ENCODE measurements around the gene TNS1. TPM values are rescaled to one million over a fixed set of nuclear protein-coding genes. Genes with fewer than 3 reads are reported as not detected.

Gene TNS1
- total and polyA plus RNA-seq, 7 experiments from 2014 or later, result 0.50 to 5.0 (median 0.81) TPM; not detected in 2

GRCh38 chr2:217828336-217828735, 174.5 kb downstream of the TNS1 start:
- Histone ChIP-seq H3K4me3 (ENCODE audit: low read length) (no peak overlapping the region), H3K27me3 (ENCODE audit: control insufficient read depth in 2 of 2, insufficient read depth in 2 of 2, low read length in 2 of 2) (no peaks in the 10 kb centered on the region), H3K4me1 (ENCODE audit: control insufficient read depth in 2 of 2, insufficient read depth in 2 of 2, low read length in 2 of 2) (no peaks in the 10 kb centered on the region), H3K36me3 (ENCODE audit: control insufficient read depth in 2 of 3, insufficient read depth in 3 of 3, low read length in 3 of 3) (no peaks in the 10 kb centered on the region), H3K27ac (ENCODE audit: low read depth, low read length) (no peak overlapping the region), H3K9me3 (ENCODE audit: control insufficient read depth in 2 of 3, low read length in 3 of 3) (no peaks in the 10 kb centered on the region)
- CTCF ChIA-PET, result no interaction called here
- H3K27ac Mint-ChIP-seq, result no peak overlapping the region
- H3K4me3 Mint-ChIP-seq, result no peak overlapping the region
- intact Hi-C loops (cut with micrococcal nuclease), result no loop called here
- no peaks in the 10 kb centered on the region for H3K4me1 Mint-ChIP-seq
- H3K36me3 Mint-ChIP-seq, result no peaks in the 10 kb centered on the region
- DNase-seq (no peak), ATAC-seq (no peak)
- peaks cover 0 to 10% (median 4%) of the 10 kb centered on the region in 5 donors for H3K27me3 Mint-ChIP-seq
- H3K9me3 Mint-ChIP-seq, result no peaks in the 10 kb centered on the region
- POLR2A ChIA-PET, result no interaction called here

- Histone ChIP-seq H3K27me3 (ENCODE audit: control insufficient read depth in 2 of 2, insufficient read depth in 2 of 2, low read length in 2 of 2) (no peaks in the 10 kb centered on the region), H3K4me1 (ENCODE audit: control insufficient read depth in 2 of 2, insufficient read depth in 2 of 2, low read length in 2 of 2) (no peaks in the 10 kb centered on the region), H3K4me3 (ENCODE audit: low read length) (no peak overlapping the region), H3K36me3 (ENCODE audit: control insufficient read depth in 2 of 3, insufficient read depth in 3 of 3, low read length in 3 of 3) (no peaks in the 10 kb centered on the region), H3K27ac (ENCODE audit: low read depth, low read length) (no peak overlapping the region), H3K9me3 (ENCODE audit: control insufficient read depth in 2 of 3, low read length in 3 of 3) (no peaks in the 10 kb centered on the region)
- intact Hi-C loops (cut with micrococcal nuclease), result no loop called here
- Mint-ChIP-seq H3K9me3 (no peaks in the 10 kb centered on the region), H3K4me1 (no peaks in the 10 kb centered on the region), H3K27ac (no peak overlapping the region), H3K4me3 (no peak overlapping the region), H3K27me3 (peaks cover 0 to 7% (median 4%) of the 10 kb centered on the region in 5 donors), H3K36me3 (no peaks in the 10 kb centered on the region)
- DNase-seq (no peak), ATAC-seq (no peak)
- ChIA-PET CTCF (no interaction called here), POLR2A (no interaction called here)
These were observed 175.2 kb downstream of the TNS1 start for GRCh38 chr2:217827430-217828201.

- no peak for ATAC-seq
- no peaks in the 10 kb centered on the region for H3K36me3 Mint-ChIP-seq
- peaks cover 0 to 6% (median 4%) of the 10 kb centered on the region in 5 donors for H3K27me3 Mint-ChIP-seq
- no peak overlapping the region for H3K27ac Mint-ChIP-seq
- DNase-seq, result no peak
- H3K4me1 Mint-ChIP-seq, result no peaks in the 10 kb centered on the region
- H3K9me3 Mint-ChIP-seq, result no peaks in the 10 kb centered on the region
- no peak overlapping the region for H3K4me3 ChIP-seq (ENCODE audit: low read length)
- ChIA-PET POLR2A (no interaction called here), CTCF (no interaction called here)
- H3K4me1 ChIP-seq (ENCODE audit: control insufficient read depth in 2 of 2, insufficient read depth in 2 of 2, low read length in 2 of 2), result no peaks in the 10 kb centered on the region
- no peaks in the 10 kb centered on the region for H3K9me3 ChIP-seq (ENCODE audit: control insufficient read depth in 2 of 3, low read length in 3 of 3)
- no peaks in the 10 kb centered on the region for H3K27me3 ChIP-seq (ENCODE audit: control insufficient read depth in 2 of 2, insufficient read depth in 2 of 2, low read length in 2 of 2)
- no peak overlapping the region for H3K4me3 Mint-ChIP-seq
- H3K36me3 ChIP-seq (ENCODE audit: control insufficient read depth in 2 of 3, insufficient read depth in 3 of 3, low read length in 3 of 3), result no peaks in the 10 kb centered on the region
- no peak overlapping the region for H3K27ac ChIP-seq (ENCODE audit: low read depth, low read length)
- intact Hi-C loops (cut with micrococcal nuclease), result no loop called here
These were observed 175.8 kb downstream of the TNS1 start for GRCh38 chr2:217826991-217827390.

GRCh38 chr2:217826520-217826919, 176.3 kb downstream of the TNS1 start:
- no peak overlapping the region for H3K27ac ChIP-seq (ENCODE audit: low read depth, low read length)
- H3K27me3 ChIP-seq (ENCODE audit: control insufficient read depth in 2 of 2, insufficient read depth in 2 of 2, low read length in 2 of 2), result no peaks in the 10 kb centered on the region
- no peaks in the 10 kb centered on the region for H3K36me3 ChIP-seq (ENCODE audit: control insufficient read depth in 2 of 3, insufficient read depth in 3 of 3, low read length in 3 of 3)
- DNase-seq (no peak), ATAC-seq (no peak)
- H3K4me1 ChIP-seq (ENCODE audit: control insufficient read depth in 2 of 2, insufficient read depth in 2 of 2, low read length in 2 of 2), result no peaks in the 10 kb centered on the region
- intact Hi-C loops (cut with micrococcal nuclease), result no loop called here
- no peaks in the 10 kb centered on the region for H3K9me3 Mint-ChIP-seq
- no peaks in the 10 kb centered on the region for H3K4me1 Mint-ChIP-seq
- ChIA-PET POLR2A (no interaction called here), CTCF (no interaction called here)
- no peak overlapping the region for H3K4me3 ChIP-seq (ENCODE audit: low read length)
- H3K36me3 Mint-ChIP-seq, result no peaks in the 10 kb centered on the region
- H3K27ac Mint-ChIP-seq, result no peak overlapping the region
- no peak overlapping the region for H3K4me3 Mint-ChIP-seq
- H3K27me3 Mint-ChIP-seq, result peaks cover 0 to 6% (median 4%) of the 10 kb centered on the region in 5 donors
- H3K9me3 ChIP-seq (ENCODE audit: control insufficient read depth in 2 of 3, low read length in 3 of 3), result no peaks in the 10 kb centered on the region

- no peaks in the 10 kb centered on the region for H3K4me1 Mint-ChIP-seq
- no peak overlapping the region for H3K4me3 Mint-ChIP-seq
- CTCF ChIA-PET, result no interaction called here
- ATAC-seq (no peak), DNase-seq (no peak)
- no peaks in the 10 kb centered on the region for H3K9me3 ChIP-seq (ENCODE audit: control insufficient read depth in 2 of 3, low read length in 3 of 3)
- intact Hi-C loops (cut with micrococcal nuclease), result no loop called here
- H3K4me1 ChIP-seq (ENCODE audit: control insufficient read depth in 2 of 2, insufficient read depth in 2 of 2, low read length in 2 of 2), result no peaks in the 10 kb centered on the region
- H3K27me3 ChIP-seq (ENCODE audit: control insufficient read depth in 2 of 2, insufficient read depth in 2 of 2, low read length in 2 of 2), result no peaks in the 10 kb centered on the region
- H3K27ac Mint-ChIP-seq, result no peak overlapping the region
- no peaks in the 10 kb centered on the region for H3K36me3 ChIP-seq (ENCODE audit: control insufficient read depth in 2 of 3, insufficient read depth in 3 of 3, low read length in 3 of 3)
- no peaks in the 10 kb centered on the region for H3K36me3 Mint-ChIP-seq
- peaks cover 0 to 6% (median 4%) of the 10 kb centered on the region in 5 donors for H3K27me3 Mint-ChIP-seq
- POLR2A ChIA-PET, result no interaction called here
- no peak overlapping the region for H3K4me3 ChIP-seq (ENCODE audit: low read length)
- H3K27ac ChIP-seq (ENCODE audit: low read depth, low read length), result no peak overlapping the region
- H3K9me3 Mint-ChIP-seq, result no peaks in the 10 kb centered on the region
These were observed 177.1 kb downstream of the TNS1 start for GRCh38 chr2:217825469-217826235.

GRCh38 chr2:217824223-217824622, 178.6 kb downstream of the TNS1 start:
- no peak overlapping the region for H3K4me3 ChIP-seq (ENCODE audit: low read length)
- ATAC-seq (no peak), DNase-seq (no peak)
- Mint-ChIP-seq H3K36me3 (no peaks in the 10 kb centered on the region), H3K9me3 (no peaks in the 10 kb centered on the region), H3K4me1 (no peaks in the 10 kb centered on the region), H3K27ac (no peak overlapping the region), H3K27me3 (peaks cover 0 to 5% (median 0%) of the 10 kb centered on the region in 5 donors), H3K4me3 (no peak overlapping the region)
- intact Hi-C loops (cut with micrococcal nuclease), result no loop called here
- no peaks in the 10 kb centered on the region for H3K27me3 ChIP-seq (ENCODE audit: control insufficient read depth in 2 of 2, insufficient read depth in 2 of 2, low read length in 2 of 2)
- H3K36me3 ChIP-seq (ENCODE audit: control insufficient read depth in 2 of 3, insufficient read depth in 3 of 3, low read length in 3 of 3), result no peaks in the 10 kb centered on the region
- ChIA-PET CTCF (no interaction called here), POLR2A (no interaction called here)
- no peaks in the 10 kb centered on the region for H3K4me1 ChIP-seq (ENCODE audit: control insufficient read depth in 2 of 2, insufficient read depth in 2 of 2, low read length in 2 of 2)
- no peak overlapping the region for H3K27ac ChIP-seq (ENCODE audit: low read depth, low read length)
- no peaks in the 10 kb centered on the region for H3K9me3 ChIP-seq (ENCODE audit: control insufficient read depth in 2 of 3, low read length in 3 of 3)

GRCh38 chr2:217823626-217824025, 179.2 kb downstream of the TNS1 start:
- Histone ChIP-seq H3K36me3 (ENCODE audit: control insufficient read depth in 2 of 3, insufficient read depth in 3 of 3, low read length in 3 of 3) (no peaks in the 10 kb centered on the region), H3K27me3 (ENCODE audit: control insufficient read depth in 2 of 2, insufficient read depth in 2 of 2, low read length in 2 of 2) (no peaks in the 10 kb centered on the region), H3K4me1 (ENCODE audit: control insufficient read depth in 2 of 2, insufficient read depth in 2 of 2, low read length in 2 of 2) (no peaks in the 10 kb centered on the region), H3K4me3 (ENCODE audit: low read length) (no peak overlapping the region), H3K27ac (ENCODE audit: low read depth, low read length) (no peak overlapping the region), H3K9me3 (ENCODE audit: control insufficient read depth in 2 of 3, low read length in 3 of 3) (no peaks in the 10 kb centered on the region)
- H3K4me1 Mint-ChIP-seq, result no peaks in the 10 kb centered on the region
- ChIA-PET CTCF (no interaction called here), POLR2A (no interaction called here)
- intact Hi-C loops (cut with micrococcal nuclease), result no loop called here
- peaks cover 0 to 5% (median 0%) of the 10 kb centered on the region in 5 donors for H3K27me3 Mint-ChIP-seq
- no peak for DNase-seq
- no peak overlapping the region for H3K4me3 Mint-ChIP-seq
- no peaks in the 10 kb centered on the region for H3K36me3 Mint-ChIP-seq
- ATAC-seq, result no peak
- H3K27ac Mint-ChIP-seq, result no peak overlapping the region
- H3K9me3 Mint-ChIP-seq, result no peaks in the 10 kb centered on the region
